Chondrocyte (in vitro differentiated cells): ENCODE results near the gene ASTN1. TPM values are rescaled to one million over a fixed set of nuclear protein-coding genes. Genes with fewer than 3 reads are reported as not detected.

ENCODE experiments used
- DNase-seq: peaks from one replicate; pipeline ENCODE4 v3.0.0; 2021; ENCODE audit warnings: mixed read lengths, low spot score
- H3K27ac Mint-ChIP-seq: one replicate; pipeline ENCODE4 v1.8.0; 2021; ENCODE audit warnings: mild to moderate bottlenecking, moderate library complexity, mixed read lengths; ENCODE audit not compliant: unreplicated experiment
- H3K27me3 Mint-ChIP-seq: 2 replicates; pipeline ENCODE4 v1.8.0; 2021; ENCODE audit warnings: low read depth, mixed read lengths
- H3K36me3 Mint-ChIP-seq: 2 replicates; pipeline ENCODE4 v1.8.0; 2021; ENCODE audit warnings: low read depth, mixed read lengths
- H3K4me1 Mint-ChIP-seq: 2 replicates; pipeline ENCODE4 v1.8.0; 2021; ENCODE audit warnings: low read depth, mild to moderate bottlenecking, mixed read lengths
- H3K4me3 Mint-ChIP-seq: one replicate; pipeline ENCODE4 v1.8.0; 2021; ENCODE audit warnings: mild to moderate bottlenecking, moderate library complexity, mixed read lengths; ENCODE audit not compliant: unreplicated experiment
- H3K9me3 Mint-ChIP-seq: 2 replicates; pipeline ENCODE4 v1.8.0; 2021; ENCODE audit warnings: low read depth, mixed read lengths
- total RNA-seq: library from RNA; stranded (reverse); gene quantifications from 3 replicates; pipeline ENCODE4 v1.2.1, GENCODE V29; 2021
- TF ChIP-seq, protein P1 (sequence below): fragments of 200-600 bp; sonication (generic); IDR thresholded peaks from 2 replicates; pipeline ENCODE4 v1.5.0; 2021; ENCODE audit warnings: antibody characterized with exemption, mild to moderate bottlenecking, moderate library complexity

Gene ASTN1
- total RNA-seq, 1 donor from 2014 or later = not detected

DNA sequence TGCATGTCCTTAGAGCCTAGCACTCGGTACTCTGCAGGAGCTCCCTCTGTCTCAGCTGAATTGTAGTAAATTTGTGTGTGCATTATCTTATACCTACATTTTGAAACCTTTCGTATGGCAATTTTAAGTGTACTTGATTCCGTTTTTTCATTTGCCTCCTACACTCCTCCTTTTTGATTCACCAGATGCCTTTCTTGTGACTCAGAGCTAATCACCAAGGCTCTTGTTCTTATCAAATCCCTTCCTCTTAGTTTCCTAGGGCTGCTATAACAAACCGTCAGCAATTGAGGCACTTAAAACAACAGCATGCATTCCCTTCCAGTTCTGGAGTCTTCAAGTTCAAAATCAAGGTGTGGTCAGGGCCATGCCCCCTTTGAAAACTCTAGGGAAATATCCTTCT is 261.0 kb downstream of the ASTN1 start:
- Mint-ChIP-seq H3K27ac (no peak overlapping the region), H3K4me1 (no peaks in the 10 kb centered on the region), H3K36me3 (no peaks in the 10 kb centered on the region), H3K9me3 (no peaks in the 10 kb centered on the region), H3K27me3 (peaks cover 51% of the 10 kb centered on the region), H3K4me3 (no peak overlapping the region)
- TF ChIP-seq, protein P1, sequence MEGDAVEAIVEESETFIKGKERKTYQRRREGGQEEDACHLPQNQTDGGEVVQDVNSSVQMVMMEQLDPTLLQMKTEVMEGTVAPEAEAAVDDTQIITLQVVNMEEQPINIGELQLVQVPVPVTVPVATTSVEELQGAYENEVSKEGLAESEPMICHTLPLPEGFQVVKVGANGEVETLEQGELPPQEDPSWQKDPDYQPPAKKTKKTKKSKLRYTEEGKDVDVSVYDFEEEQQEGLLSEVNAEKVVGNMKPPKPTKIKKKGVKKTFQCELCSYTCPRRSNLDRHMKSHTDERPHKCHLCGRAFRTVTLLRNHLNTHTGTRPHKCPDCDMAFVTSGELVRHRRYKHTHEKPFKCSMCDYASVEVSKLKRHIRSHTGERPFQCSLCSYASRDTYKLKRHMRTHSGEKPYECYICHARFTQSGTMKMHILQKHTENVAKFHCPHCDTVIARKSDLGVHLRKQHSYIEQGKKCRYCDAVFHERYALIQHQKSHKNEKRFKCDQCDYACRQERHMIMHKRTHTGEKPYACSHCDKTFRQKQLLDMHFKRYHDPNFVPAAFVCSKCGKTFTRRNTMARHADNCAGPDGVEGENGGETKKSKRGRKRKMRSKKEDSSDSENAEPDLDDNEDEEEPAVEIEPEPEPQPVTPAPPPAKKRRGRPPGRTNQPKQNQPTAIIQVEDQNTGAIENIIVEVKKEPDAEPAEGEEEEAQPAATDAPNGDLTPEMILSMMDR = no peak
- no peak for DNase-seq

DNA sequence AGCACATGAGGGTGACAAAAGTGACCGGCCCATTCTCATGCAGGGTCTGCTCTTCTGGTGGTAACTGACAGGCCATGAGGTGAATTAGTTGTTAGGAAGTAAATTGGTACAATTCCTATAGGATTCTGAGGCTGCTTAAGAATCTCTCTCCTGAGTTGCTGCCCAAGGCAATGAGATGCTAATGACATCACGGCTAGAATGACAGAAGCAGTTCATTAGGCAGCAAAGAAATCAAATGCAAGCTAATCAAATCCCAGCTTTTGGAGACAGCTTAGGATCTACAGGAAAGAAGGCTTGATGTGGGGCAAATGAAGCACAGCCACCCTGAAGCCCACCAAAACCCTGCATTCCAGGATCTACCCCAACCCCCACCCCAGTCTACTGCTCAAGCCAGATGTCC is 265.2 kb downstream of the ASTN1 start:
- Mint-ChIP-seq H3K27me3 (peaks cover 62% of the 10 kb centered on the region), H3K4me3 (no peak overlapping the region), H3K27ac (no peak overlapping the region), H3K36me3 (no peaks in the 10 kb centered on the region), H3K9me3 (no peaks in the 10 kb centered on the region), H3K4me1 (peaks cover 8% of the 10 kb centered on the region)
- TF ChIP-seq, protein P1 = no peak
- no peak for DNase-seq

DNA sequence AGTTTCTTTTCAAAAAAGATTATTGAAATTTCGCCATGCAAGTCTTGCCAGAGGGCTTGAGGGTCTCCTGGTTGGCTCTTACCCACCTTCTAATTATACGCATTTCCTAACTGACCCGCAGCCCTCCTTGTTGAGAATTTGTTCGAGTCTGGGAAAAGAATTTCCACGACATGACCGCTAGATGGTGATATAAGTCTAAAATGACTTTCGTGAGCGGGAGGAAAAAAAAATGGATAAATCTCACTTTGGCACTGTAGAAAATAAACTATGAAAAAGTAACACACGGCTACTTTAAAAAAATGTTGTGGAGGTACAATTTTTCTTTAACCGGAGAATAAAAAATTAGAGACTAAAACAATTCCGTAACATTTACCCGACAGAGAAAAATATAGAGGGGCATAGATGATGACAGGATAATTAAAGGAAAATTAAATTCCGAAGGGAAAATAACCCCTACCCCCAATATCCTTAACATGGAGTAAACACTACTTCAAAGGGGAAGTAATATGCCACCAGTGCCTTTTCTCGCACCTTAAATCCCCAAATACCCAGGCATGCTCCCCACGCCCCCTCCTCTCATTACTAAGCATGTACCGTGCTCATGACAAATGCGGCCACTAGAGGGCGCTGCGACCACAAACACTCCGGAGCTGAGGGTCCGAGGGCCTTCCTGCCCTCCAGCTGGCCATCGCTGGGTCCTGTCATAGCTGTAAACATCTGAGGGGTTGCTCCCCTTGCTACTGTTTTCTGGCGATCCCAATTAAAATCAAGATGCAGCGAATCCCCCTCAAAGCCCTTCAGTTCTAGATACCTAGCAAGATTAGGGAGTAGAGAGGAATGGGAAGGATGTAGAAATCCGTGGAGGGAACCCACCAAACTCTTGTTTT is 266.9 kb downstream of the ASTN1 start:
- H3K4me1 Mint-ChIP-seq = peaks cover 8% of the 10 kb centered on the region
- no peak overlapping the region for H3K27ac Mint-ChIP-seq
- H3K9me3 Mint-ChIP-seq = no peaks in the 10 kb centered on the region
- no peaks in the 10 kb centered on the region for H3K36me3 Mint-ChIP-seq
- TF ChIP-seq, protein P1 = peak; percentile 93
- no peak for DNase-seq
- H3K4me3 Mint-ChIP-seq = peak overlapping the region; percentile 55
- H3K27me3 Mint-ChIP-seq = peaks cover 61% of the 10 kb centered on the region

DNA sequence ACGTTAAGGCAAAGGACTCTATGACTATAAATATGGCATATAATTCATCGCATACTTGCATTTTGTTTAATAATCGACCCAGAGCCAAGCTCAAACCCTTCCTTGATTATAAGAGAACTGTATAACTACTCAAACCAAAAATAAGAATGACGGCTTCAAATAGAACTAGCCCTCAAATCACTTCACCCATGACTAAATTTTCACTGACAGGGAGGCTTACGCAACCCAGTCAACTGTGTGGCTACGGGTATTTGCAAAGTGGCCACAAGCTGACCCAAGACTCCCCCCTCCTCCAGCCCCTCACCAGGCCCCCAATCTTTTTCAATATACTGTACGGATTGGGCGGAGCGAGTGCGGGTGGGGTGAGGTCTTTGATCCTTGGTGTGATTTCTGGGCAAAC is 268.3 kb downstream of the ASTN1 start:
- Mint-ChIP-seq H3K36me3 (no peaks in the 10 kb centered on the region), H3K4me1 (peaks cover 8% of the 10 kb centered on the region), H3K9me3 (no peaks in the 10 kb centered on the region), H3K27ac (no peak overlapping the region), H3K27me3 (peaks cover 59% of the 10 kb centered on the region), H3K4me3 (no peak overlapping the region)
- TF ChIP-seq, protein P1 = no peak
- DNase-seq = no peak

DNA sequence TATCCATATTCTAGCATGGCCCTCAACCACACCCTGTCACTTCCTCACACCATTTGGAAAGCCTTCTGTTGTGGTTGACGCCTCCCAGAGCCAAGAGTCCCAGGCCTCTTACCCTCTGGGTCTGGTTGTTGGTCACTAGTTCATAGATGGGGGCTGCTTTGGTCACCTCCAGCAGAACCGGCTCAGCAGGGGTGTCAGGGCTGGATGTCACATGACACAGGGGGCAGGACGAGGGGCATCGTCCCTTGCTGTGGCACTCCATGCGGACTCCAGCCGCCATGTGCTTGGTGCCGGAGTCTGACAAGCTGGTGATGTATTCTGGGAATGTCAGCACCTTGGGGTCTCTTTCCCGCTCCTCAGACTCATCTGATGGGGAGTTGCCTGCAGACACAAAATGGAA is 270.1 kb downstream of the ASTN1 start:
- H3K36me3 Mint-ChIP-seq = no peaks in the 10 kb centered on the region
- no peak overlapping the region for H3K4me3 Mint-ChIP-seq
- no peaks in the 10 kb centered on the region for H3K9me3 Mint-ChIP-seq
- H3K27me3 Mint-ChIP-seq = peaks cover 41% of the 10 kb centered on the region
- DNase-seq = no peak
- no peak overlapping the region for H3K27ac Mint-ChIP-seq
- peaks cover 8% of the 10 kb centered on the region for H3K4me1 Mint-ChIP-seq
- TF ChIP-seq, protein P1 = no peak
